Liver (tissue), 9 donors: ENCODE results near the gene PSMB11. TPM values are rescaled to one million over a fixed set of nuclear protein-coding genes. Genes with fewer than 3 reads are reported as not detected.

Experiments
- DNase-seq: peaks from one replicate; pipeline ENCODE4 v3.0.0-alpha.2; 2017; ENCODE audit warnings: low spot score
- H3K27ac ChIP-seq, 2 donors: one replicate each; pipeline ENCODE4 v1.7.0; 2013; ENCODE audit warnings: inconsistent platforms in 2 of 2, low read length in 2 of 2, control low read depth in 1 of 2, low read depth in 1 of 2, mild to moderate bottlenecking in 1 of 2
- H3K27me3 ChIP-seq, 4 donors: one replicate each; pipeline versions ENCODE4 v1.6.1 to v1.7.0; 2013; ENCODE audit warnings: low read length in 3 of 4, inconsistent platforms in 1 of 4, mild to moderate bottlenecking in 1 of 4, moderate library complexity in 1 of 4; ENCODE audit not compliant: control insufficient read depth in 4 of 4, insufficient read depth in 4 of 4
- H3K36me3 ChIP-seq, 4 donors: one replicate each; pipeline versions ENCODE4 v1.6.1 to v1.7.0; 2013; ENCODE audit warnings: low read length in 3 of 4, mild to moderate bottlenecking in 3 of 4, low read depth in 1 of 4, moderate library complexity in 1 of 4; ENCODE audit not compliant: control insufficient read depth in 4 of 4, insufficient read depth in 3 of 4
- H3K4me1 ChIP-seq, 4 donors: one replicate each; pipeline versions ENCODE4 v1.6.1 to v1.7.0; 2013; ENCODE audit warnings: low read length in 3 of 4, mild to moderate bottlenecking in 3 of 4, moderate library complexity in 1 of 4; ENCODE audit not compliant: control insufficient read depth in 4 of 4, insufficient read depth in 4 of 4
- H3K4me3 ChIP-seq, 3 donors: one replicate each; pipeline versions ENCODE4 v1.6.1 to v1.7.0; 2013; ENCODE audit warnings: low read length in 3 of 3, control low read depth in 1 of 3, low read depth in 1 of 3, mild to moderate bottlenecking in 1 of 3
- H3K9ac ChIP-seq, 2 donors: one replicate each; pipeline ENCODE4 v1.7.0; 2013; ENCODE audit warnings: low read length in 2 of 2, mild to moderate bottlenecking in 2 of 2, moderate library complexity in 2 of 2, control low read depth in 1 of 2, low read depth in 1 of 2
- H3K9me3 ChIP-seq, 4 donors: one replicate each; pipeline versions ENCODE4 v1.6.1 to v1.7.0; 2013; ENCODE audit warnings: low read length in 3 of 4; ENCODE audit not compliant: control insufficient read depth in 4 of 4
- ATF3 ChIP-seq: IDR thresholded peaks from 2 replicates; pipeline ENCODE4 v1.6.1; 2016; ENCODE audit warnings: antibody characterized with exemption
- EGR1 ChIP-seq, 2 donors: IDR thresholded peaks; 2 replicates each; pipeline ENCODE4 v1.6.1; 2016 to 2018; ENCODE audit warnings: antibody characterized with exemption in 2 of 2, low read depth in 2 of 2
- FOXA1 ChIP-seq: IDR thresholded peaks from 2 replicates; pipeline ENCODE4 v1.6.1; 2016; ENCODE audit warnings: antibody characterized with exemption
- FOXA2 ChIP-seq: IDR thresholded peaks from 2 replicates; pipeline ENCODE4 v1.6.1; 2016; ENCODE audit warnings: antibody characterized with exemption
- GABPA ChIP-seq, 2 donors: IDR thresholded peaks in 1 of 2; conservative IDR thresholded peaks in 1 of 2; 2 replicates each; pipeline ENCODE4 v1.6.1; 2016; ENCODE audit warnings: antibody characterized with exemption in 2 of 2, mild to moderate bottlenecking in 1 of 2, moderate library complexity in 1 of 2
- HNF4A ChIP-seq, 2 donors: conservative IDR thresholded peaks; 2 replicates each; pipeline ENCODE4 v1.6.1; 2016; ENCODE audit warnings: antibody characterized with exemption in 2 of 2, mild to moderate bottlenecking in 2 of 2
- HNF4G ChIP-seq: IDR thresholded peaks from 2 replicates; pipeline ENCODE4 v1.6.1; 2016; ENCODE audit warnings: antibody characterized with exemption
- JUND ChIP-seq, 2 donors: IDR thresholded peaks; 2 replicates each; pipeline ENCODE4 v1.6.1; 2016; ENCODE audit warnings: antibody characterized with exemption in 2 of 2
- NR2F2 ChIP-seq: IDR thresholded peaks from 2 replicates; pipeline ENCODE4 v1.6.1; 2016; ENCODE audit warnings: antibody characterized with exemption
- RAD21 ChIP-seq, 2 donors: IDR thresholded peaks; 2 replicates each; pipeline ENCODE4 v1.6.1; 2016; ENCODE audit warnings: antibody characterized with exemption in 2 of 2, mild to moderate bottlenecking in 2 of 2
- RXRA ChIP-seq, 2 donors: IDR thresholded peaks; 2 replicates each; pipeline ENCODE4 v1.6.1; 2017 to 2018; ENCODE audit warnings: antibody characterized with exemption in 2 of 2, mild to moderate bottlenecking in 1 of 2
- SP1 ChIP-seq: IDR thresholded peaks from 2 replicates; pipeline ENCODE4 v1.6.1; 2018; ENCODE audit warnings: antibody characterized with exemption, mild to moderate bottlenecking
- TAF1 ChIP-seq: conservative IDR thresholded peaks from 2 replicates; pipeline ENCODE4 v1.6.1; 2016; ENCODE audit warnings: antibody characterized with exemption, mild to moderate bottlenecking
- YY1 ChIP-seq: IDR thresholded peaks from 2 replicates; pipeline ENCODE4 v1.6.1; 2016; ENCODE audit warnings: antibody characterized with exemption, mild to moderate bottlenecking
- WGBS: extraction: QIAGEN DNeasy Blood & Tissue Kit; methylation state at CpG from one replicate; pipeline ENCODE4 v1.1.7; 2013; 5-methylcytosine and 5-hydroxymethylcytosine counted together
- polyA plus RNA-seq, 2 donors: library from polyadenylated mRNA; stranded (reverse) in 1 of 2; unstranded in 1 of 2; fragments of 200-250 nt in 1 of 2; fragments of >200 nt in 1 of 2; fragmentation: Nextera tagmentation in 1 of 2; extraction: Ambion mirVana in 1 of 2; gene quantifications; one replicate each; pipeline versions ENCODE4 v1.2.1 to v1.2.3, GENCODE V29; 2013 to 2015
- total RNA-seq, 2 donors: library from RNA; depleted of rRNA; stranded (reverse); fragments of >200 nt; gene quantifications; one replicate each; pipeline ENCODE4 v1.2.3, GENCODE V29; 2014
- TF ChIP-seq, protein P1 (sequence below): IDR thresholded peaks from 2 replicates; pipeline ENCODE4 v1.6.1; 2016; ENCODE audit warnings: antibody characterized with exemption
- TF ChIP-seq, protein P2 (sequence below): fragments of 150-350 bp; IDR thresholded peaks from 2 replicates; pipeline ENCODE4 v1.5.1; 2017; ENCODE audit warnings: improper control_type of control experiment, low read depth, low read length; ENCODE audit not compliant: missing input control
- TF ChIP-seq, protein P3 (sequence below): IDR thresholded peaks from 2 replicates; pipeline ENCODE4 v1.6.1; 2016; ENCODE audit warnings: antibody characterized with exemption
- donor health status: healthy.
- donor health status: healthy.
- donor health status: healthy.
- donor health status: healthy.
- donor health status: healthy.

PSMB11 gene
- total and polyA plus RNA-seq, 4 donors = not detected

DNA sequence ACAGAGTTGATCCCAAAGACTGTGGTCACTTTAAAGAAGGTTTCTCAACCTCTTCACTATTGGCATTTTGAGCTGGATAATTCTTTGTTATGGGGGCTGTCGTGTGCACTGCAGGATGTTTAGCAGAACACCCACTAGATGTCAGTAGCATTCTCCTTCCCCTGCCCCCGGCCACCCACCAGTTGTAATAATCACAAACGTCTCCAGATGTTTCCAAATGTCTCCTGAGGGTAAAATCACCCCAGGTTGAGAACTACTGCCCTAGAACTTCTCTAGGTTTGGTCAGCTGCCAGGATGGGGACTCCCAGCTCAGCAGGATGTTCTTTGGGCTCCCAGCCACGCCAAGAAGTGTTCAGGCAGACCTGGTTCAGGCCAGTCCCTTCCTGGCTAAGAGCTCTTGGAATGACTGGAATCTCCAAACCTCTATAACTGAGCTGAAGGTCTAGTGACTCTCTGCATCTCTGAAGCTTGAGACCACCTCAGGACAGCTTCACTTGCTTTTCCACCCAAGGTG, 47.2 kb upstream of the PSMB11 start:
- TF ChIP-seq FOXA1 = no peak
- TF ChIP-seq, protein P1, sequence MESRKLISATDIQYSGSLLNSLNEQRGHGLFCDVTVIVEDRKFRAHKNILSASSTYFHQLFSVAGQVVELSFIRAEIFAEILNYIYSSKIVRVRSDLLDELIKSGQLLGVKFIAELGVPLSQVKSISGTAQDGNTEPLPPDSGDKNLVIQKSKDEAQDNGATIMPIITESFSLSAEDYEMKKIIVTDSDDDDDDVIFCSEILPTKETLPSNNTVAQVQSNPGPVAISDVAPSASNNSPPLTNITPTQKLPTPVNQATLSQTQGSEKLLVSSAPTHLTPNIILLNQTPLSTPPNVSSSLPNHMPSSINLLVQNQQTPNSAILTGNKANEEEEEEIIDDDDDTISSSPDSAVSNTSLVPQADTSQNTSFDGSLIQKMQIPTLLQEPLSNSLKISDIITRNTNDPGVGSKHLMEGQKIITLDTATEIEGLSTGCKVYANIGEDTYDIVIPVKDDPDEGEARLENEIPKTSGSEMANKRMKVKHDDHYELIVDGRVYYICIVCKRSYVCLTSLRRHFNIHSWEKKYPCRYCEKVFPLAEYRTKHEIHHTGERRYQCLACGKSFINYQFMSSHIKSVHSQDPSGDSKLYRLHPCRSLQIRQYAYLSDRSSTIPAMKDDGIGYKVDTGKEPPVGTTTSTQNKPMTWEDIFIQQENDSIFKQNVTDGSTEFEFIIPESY = no peak
- no peak for TF ChIP-seq ATF3
- TF ChIP-seq, protein P2, sequence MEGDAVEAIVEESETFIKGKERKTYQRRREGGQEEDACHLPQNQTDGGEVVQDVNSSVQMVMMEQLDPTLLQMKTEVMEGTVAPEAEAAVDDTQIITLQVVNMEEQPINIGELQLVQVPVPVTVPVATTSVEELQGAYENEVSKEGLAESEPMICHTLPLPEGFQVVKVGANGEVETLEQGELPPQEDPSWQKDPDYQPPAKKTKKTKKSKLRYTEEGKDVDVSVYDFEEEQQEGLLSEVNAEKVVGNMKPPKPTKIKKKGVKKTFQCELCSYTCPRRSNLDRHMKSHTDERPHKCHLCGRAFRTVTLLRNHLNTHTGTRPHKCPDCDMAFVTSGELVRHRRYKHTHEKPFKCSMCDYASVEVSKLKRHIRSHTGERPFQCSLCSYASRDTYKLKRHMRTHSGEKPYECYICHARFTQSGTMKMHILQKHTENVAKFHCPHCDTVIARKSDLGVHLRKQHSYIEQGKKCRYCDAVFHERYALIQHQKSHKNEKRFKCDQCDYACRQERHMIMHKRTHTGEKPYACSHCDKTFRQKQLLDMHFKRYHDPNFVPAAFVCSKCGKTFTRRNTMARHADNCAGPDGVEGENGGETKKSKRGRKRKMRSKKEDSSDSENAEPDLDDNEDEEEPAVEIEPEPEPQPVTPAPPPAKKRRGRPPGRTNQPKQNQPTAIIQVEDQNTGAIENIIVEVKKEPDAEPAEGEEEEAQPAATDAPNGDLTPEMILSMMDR = peak; percentile 38
- TF ChIP-seq EGR1 (IDR thresholded peaks at IDR 0.05; ENCODE audit: low read depth in 2 of 2) = no peak
- TF ChIP-seq YY1 = no peak
- no peak for TF ChIP-seq RXRA (IDR thresholded peaks at IDR 0.05)
- TF ChIP-seq HNF4G = no peak
- no peak for TF ChIP-seq GABPA (IDR thresholded peaks at IDR 0.05 in 1 of 2, conservative IDR thresholded peaks at IDR 0.05 in 1 of 2)
- TF ChIP-seq RAD21 (IDR thresholded peaks at IDR 0.05) = peak; percentile 64 to 71
- Histone ChIP-seq H3K4me1 (no peaks in the 10 kb centered on the region), H3K27ac (no peak overlapping the region), H3K27me3 (no peaks in the 10 kb centered on the region), H3K4me3 (no peak overlapping the region), H3K36me3 (peaks cover 0 to 8% (median 4%) of the 10 kb centered on the region in 4 donors), H3K9me3 (no peaks in the 10 kb centered on the region), H3K9ac (no peak overlapping the region)
- WGBS = 29% methylated on average over 4 of the region's 4 CpGs
- DNase-seq = no peak

DNA sequence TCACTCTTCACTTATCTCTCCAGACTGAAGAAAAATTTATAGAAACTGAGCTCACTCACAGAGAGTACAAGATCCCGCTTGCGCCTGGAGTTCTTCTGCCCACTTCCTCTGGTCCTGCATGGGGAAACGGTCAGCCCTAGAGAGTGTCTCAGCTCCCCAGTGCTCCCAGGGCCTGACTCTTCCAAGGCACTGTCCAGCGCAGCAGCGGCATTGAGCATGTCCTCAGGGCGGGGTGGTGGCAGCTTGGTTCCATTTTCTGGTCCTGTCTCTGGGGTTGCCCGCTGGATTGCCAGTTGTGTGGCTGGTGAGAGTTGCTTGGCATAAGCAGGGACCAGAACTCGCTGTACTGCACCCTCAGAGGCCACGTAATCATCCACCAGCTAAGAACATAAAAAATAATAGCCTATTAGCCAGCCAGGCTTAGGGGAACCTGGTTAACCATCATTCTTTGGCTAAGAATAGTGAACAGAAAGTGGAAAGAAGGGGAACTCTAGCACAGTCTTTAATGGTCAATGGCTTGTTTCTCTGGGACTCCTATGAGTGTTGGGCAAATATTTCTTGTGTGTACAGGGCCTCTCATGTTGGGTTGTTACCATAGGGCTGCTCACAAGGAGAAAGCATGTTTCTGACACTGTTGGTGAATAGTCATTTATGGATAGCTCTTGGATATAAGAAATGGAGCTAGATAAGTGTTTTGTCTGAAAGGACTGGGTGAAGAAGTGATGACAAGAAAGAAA, 46.0 kb upstream of the PSMB11 start:
- H3K4me1 ChIP-seq = no peaks in the 10 kb centered on the region
- H3K4me3 ChIP-seq = no peak overlapping the region
- H3K36me3 ChIP-seq = peaks cover 0 to 4% (median 2%) of the 10 kb centered on the region in 4 donors
- no peaks in the 10 kb centered on the region for H3K27me3 ChIP-seq
- no peak overlapping the region for H3K27ac ChIP-seq
- DNase-seq = no peak
- H3K9ac ChIP-seq = no peak overlapping the region
- WGBS = 95% methylated on average over 9 of the region's 9 CpGs
- H3K9me3 ChIP-seq = no peaks in the 10 kb centered on the region
- TF ChIP-seq JUND (IDR thresholded peaks at IDR 0.05) = no peak
- TF ChIP-seq, protein P2 = no peak
- no peak for TF ChIP-seq SP1
- TF ChIP-seq ATF3 = no peak
- TF ChIP-seq, protein P3, sequence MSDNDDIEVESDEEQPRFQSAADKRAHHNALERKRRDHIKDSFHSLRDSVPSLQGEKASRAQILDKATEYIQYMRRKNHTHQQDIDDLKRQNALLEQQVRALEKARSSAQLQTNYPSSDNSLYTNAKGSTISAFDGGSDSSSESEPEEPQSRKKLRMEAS = no peak
- no peak for TF ChIP-seq FOXA2
- no peak for TF ChIP-seq EGR1 (IDR thresholded peaks at IDR 0.05; ENCODE audit: low read depth in 2 of 2)
- TF ChIP-seq HNF4A (conservative IDR thresholded peaks at IDR 0.05) = no peak
- no peak for TF ChIP-seq RAD21 (IDR thresholded peaks at IDR 0.05)
- no peak for TF ChIP-seq GABPA (IDR thresholded peaks at IDR 0.05 in 1 of 2, conservative IDR thresholded peaks at IDR 0.05 in 1 of 2)
- no peak for TF ChIP-seq NR2F2
- TF ChIP-seq FOXA1 = no peak
- TF ChIP-seq, protein P1 = no peak
- no peak for TF ChIP-seq RXRA (IDR thresholded peaks at IDR 0.05)
- no peak for TF ChIP-seq TAF1
- TF ChIP-seq YY1 = no peak
